NB4 (cell line): ENCODE measurements around the gene ANKRD39.

Source experiments
- CTCF ChIP-seq: IDR thresholded peaks from one replicate; pipeline ENCODE4 v1.5.1; 2012; ENCODE audit warnings: low read depth, low read length
- MYC ChIP-seq: IDR thresholded peaks from 2 replicates; pipeline ENCODE4 v1.6.1; 2011; ENCODE audit warnings: low read depth, low read length
- POLR2A ChIP-seq: IDR thresholded peaks from 2 replicates; pipeline ENCODE4 v1.6.1; 2011; ENCODE audit warnings: mild to moderate bottlenecking; ENCODE audit not compliant: insufficient read length; ENCODE audit errors: extremely low read depth
- TF ChIP-seq, protein P1 (sequence below): IDR thresholded peaks from 2 replicates; pipeline ENCODE4 v1.6.1; 2011; ENCODE audit warnings: low read depth, low read length

- TF ChIP-seq CTCF, result no peak
- no peak for TF ChIP-seq POLR2A
- TF ChIP-seq, protein P1, sequence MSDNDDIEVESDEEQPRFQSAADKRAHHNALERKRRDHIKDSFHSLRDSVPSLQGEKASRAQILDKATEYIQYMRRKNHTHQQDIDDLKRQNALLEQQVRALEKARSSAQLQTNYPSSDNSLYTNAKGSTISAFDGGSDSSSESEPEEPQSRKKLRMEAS, result no peak
- TF ChIP-seq MYC, result no peak
Observed at GRCh38 chr2:96874198-96874831, 16.5 kb upstream of the ANKRD39 start.
